ENCODE data around the gene TNFSF10. TPM values are rescaled to one million over a fixed set of nuclear protein-coding genes. Genes with fewer than 3 reads are reported as not detected.
"Not testable (repeated sequence)": the region's sequence is repeated elsewhere in the genome, so short reads cannot be mapped to it uniquely, and the experiment has no call there.

Gene TNFSF10
- total RNA-seq, 8 experiments from 2014 or later, result 0.25 to 11.0 (median 0.99) TPM; not detected in 2

- in situ Hi-C loops (cut with MboI; ENCODE audit: low pct_unique_long_range_greater_than_20kb in 2 of 9, low sequenced_read_pairs in 9 of 9, unreplicated experiment in 9 of 9), result loop anchor here in 2 of 9 experiments (25.0 kb wide), 2 partner anchors 97 to 172 kb away; no protein-coding TSS in a partner anchor
Observed at GRCh38 chr3:172490198-172490669, 33.0 kb downstream of the TNFSF10 start.

DNA sequence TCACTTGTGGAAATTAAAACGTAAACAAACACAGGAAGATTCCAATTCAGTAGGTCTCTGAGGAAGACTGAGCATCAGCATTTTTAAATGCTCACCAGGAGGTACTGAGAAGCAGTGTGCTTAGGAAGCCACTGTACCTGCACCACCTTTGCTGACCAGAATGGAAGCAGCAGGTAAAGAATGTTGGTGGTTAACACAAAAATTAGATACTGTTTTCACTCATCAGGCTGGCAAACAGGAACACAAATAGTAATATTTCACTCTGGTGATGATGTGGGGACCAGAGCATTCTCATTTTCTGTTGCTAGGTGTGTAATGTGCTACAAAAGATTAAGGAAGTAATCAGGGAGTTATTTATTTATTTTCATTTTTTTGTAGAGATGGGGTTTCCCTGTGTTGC, 45.1 kb downstream of the TNFSF10 start:
- ATAC-seq (replicated peaks in 6 of 8), result no peak
- H3K4me3 ChIP-seq, result no peak overlapping the region
- 14 to 67% (median 23%) methylated on average over 1 of the region's 1 CpG; no CpG with 5 or more reads in 6 of the 10 experiments for WGBS, 10 experiments
- H3K4me1 ChIP-seq (replicated peaks in 1 of 2), result no peaks in the 10 kb centered on the region
- in situ Hi-C loops (cut with MboI; ENCODE audit: low pct_unique_long_range_greater_than_20kb in 2 of 9, low sequenced_read_pairs in 9 of 9, unreplicated experiment in 9 of 9), result loop anchor here in 2 of 9 experiments (25.0 kb wide), 2 partner anchors 109 to 184 kb away; no protein-coding TSS in a partner anchor
- no peak overlapping the region for H3K27ac ChIP-seq

More at GRCh38 chr3:172490198-172490669, 33.0 kb downstream of the TNFSF10 start:
- H3K4me1 ChIP-seq (replicated peaks in 1 of 2); H3K27ac ChIP-seq; H3K4me3 ChIP-seq: not testable (repeated sequence)
- peak in 3 of 8 experiments; percentile 63 to 65 (median 64) for ATAC-seq (replicated peaks in 6 of 8)
- WGBS, 10 experiments, result 0 to 68% (median 38%) methylated on average over 1 to 4 of the region's 4 CpGs

DNA sequence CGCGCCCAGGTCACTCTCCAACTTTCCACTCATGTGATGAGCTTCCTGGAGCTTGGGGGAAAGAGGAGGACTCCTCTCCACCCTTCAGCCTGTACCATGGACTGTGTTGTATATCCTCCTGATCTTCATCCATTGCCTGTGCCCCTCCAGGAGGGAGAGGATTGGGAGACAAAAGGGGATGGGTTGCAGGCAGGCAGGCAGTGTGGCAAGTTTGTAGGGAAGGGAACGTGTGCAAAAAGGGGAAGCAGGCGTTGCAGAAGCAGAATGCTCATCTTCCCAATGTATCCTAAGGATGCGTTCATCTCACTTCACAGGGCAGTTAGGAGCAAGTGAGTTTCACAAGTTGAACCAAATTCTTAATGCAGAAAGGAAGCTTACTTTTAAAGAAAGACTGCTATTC, 46.9 kb downstream of the TNFSF10 start:
- 44 to 100% (median 93%) methylated on average over 1 to 4 of the region's 5 CpGs; no CpG with 5 or more reads in 2 of the 10 experiments for WGBS, 10 experiments
- in situ Hi-C loops (cut with MboI; ENCODE audit: low pct_unique_long_range_greater_than_20kb in 2 of 9, low sequenced_read_pairs in 9 of 9, unreplicated experiment in 9 of 9), result loop anchor here in 2 of 9 experiments (25.0 kb wide), 2 partner anchors 111 to 186 kb away; no protein-coding TSS in a partner anchor
- Histone ChIP-seq H3K27ac (no peak overlapping the region), H3K4me1 (replicated peaks in 1 of 2) (no peaks in the 10 kb centered on the region), H3K4me3 (no peak overlapping the region)
- no peak for ATAC-seq (replicated peaks in 6 of 8)

DNA sequence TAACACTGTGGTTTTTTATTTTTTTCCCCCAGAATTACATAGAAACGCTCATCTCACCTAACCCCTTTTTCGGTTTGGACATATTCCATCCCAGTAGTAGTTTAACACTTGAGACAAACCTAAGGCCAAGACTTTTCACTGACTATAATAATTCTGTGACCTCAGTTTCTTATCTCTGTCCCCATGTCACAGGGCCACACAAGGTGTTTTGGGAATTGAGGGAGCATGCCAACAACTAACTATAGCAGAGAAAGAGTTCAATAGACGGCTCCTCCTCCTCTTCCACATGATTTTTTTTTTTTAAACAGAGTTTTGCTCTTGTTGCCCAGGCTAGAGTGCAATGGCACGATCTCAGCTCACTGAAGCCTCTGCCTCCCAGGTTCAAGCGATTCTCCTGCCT, 47.5 kb downstream of the TNFSF10 start:
- 71 to 100% (median 95%) methylated on average over 1 to 5 of the region's 5 CpGs for WGBS, 10 experiments
- Histone ChIP-seq H3K27ac (no peak overlapping the region), H3K4me1 (replicated peaks in 1 of 2) (no peaks in the 10 kb centered on the region), H3K4me3 (no peak overlapping the region)
- in situ Hi-C loops (cut with MboI; ENCODE audit: low pct_unique_long_range_greater_than_20kb in 2 of 9, low sequenced_read_pairs in 9 of 9, unreplicated experiment in 9 of 9), result loop anchor here in 2 of 9 experiments (25.0 kb wide), 2 partner anchors 112 to 187 kb away; no protein-coding TSS in a partner anchor
- no peak for ATAC-seq (replicated peaks in 6 of 8)

- WGBS, 10 experiments, result 2 to 77% (median 38%) methylated on average over 1 of the region's 1 CpG
- in situ Hi-C loops (cut with MboI; ENCODE audit: low pct_unique_long_range_greater_than_20kb in 2 of 9, low sequenced_read_pairs in 9 of 9, unreplicated experiment in 9 of 9), result no loop called here
- Histone ChIP-seq H3K27ac (no peak overlapping the region), H3K4me1 (replicated peaks in 1 of 2) (no peaks in the 10 kb centered on the region), H3K4me3 (no peak overlapping the region)
- ATAC-seq (replicated peaks in 6 of 8), result no peak
Observed at GRCh38 chr3:172471903-172472302, 51.3 kb downstream of the TNFSF10 start.

- no peak for ATAC-seq (replicated peaks in 6 of 8)
- 22 to 100% (median 89%) methylated on average over 1 of the region's 1 CpG; no CpG with 5 or more reads in 1 of the 10 experiments for WGBS, 10 experiments
- in situ Hi-C loops (cut with MboI; ENCODE audit: low pct_unique_long_range_greater_than_20kb in 2 of 9, low sequenced_read_pairs in 9 of 9, unreplicated experiment in 9 of 9), result no loop called here
- Histone ChIP-seq H3K27ac (no peak overlapping the region), H3K4me1 (replicated peaks in 1 of 2) (no peaks in the 10 kb centered on the region), H3K4me3 (no peak overlapping the region)
Observed at GRCh38 chr3:172470588-172470987, 52.6 kb downstream of the TNFSF10 start.

- WGBS, 10 experiments, result 60 to 94% (median 80%) methylated on average over 1 to 2 of the region's 2 CpGs; no CpG with 5 or more reads in 3 of the 10 experiments
- ATAC-seq (replicated peaks in 6 of 8), result peak in 2 of 8 experiments; percentile 75 to 92
- H3K4me1 ChIP-seq (replicated peaks in 1 of 2), result no peaks in the 10 kb centered on the region
- in situ Hi-C loops (cut with MboI; ENCODE audit: low pct_unique_long_range_greater_than_20kb in 2 of 9, low sequenced_read_pairs in 9 of 9, unreplicated experiment in 9 of 9), result no loop called here
- H3K4me3 ChIP-seq, result no peak overlapping the region
- H3K27ac ChIP-seq, result no peak overlapping the region
Observed at GRCh38 chr3:172467170-172467824, 55.9 kb downstream of the TNFSF10 start.

GRCh38 chr3:172466553-172467130, 56.6 kb downstream of the TNFSF10 start:
- ATAC-seq (replicated peaks in 6 of 8), result no peak
- H3K27ac ChIP-seq, result no peak overlapping the region
- in situ Hi-C loops (cut with MboI; ENCODE audit: low pct_unique_long_range_greater_than_20kb in 2 of 9, low sequenced_read_pairs in 9 of 9, unreplicated experiment in 9 of 9), result no loop called here
- WGBS, 10 experiments, result 61 to 83% (median 79%) methylated on average over 1 to 4 of the region's 4 CpGs; no CpG with 5 or more reads in 4 of the 10 experiments
- no peak overlapping the region for H3K4me3 ChIP-seq
- no peaks in the 10 kb centered on the region for H3K4me1 ChIP-seq (replicated peaks in 1 of 2)

GRCh38 chr3:172465281-172465680, 57.9 kb downstream of the TNFSF10 start:
- H3K27ac ChIP-seq, result no peak overlapping the region
- no peak overlapping the region for H3K4me3 ChIP-seq
- in situ Hi-C loops (cut with MboI; ENCODE audit: low pct_unique_long_range_greater_than_20kb in 2 of 9, low sequenced_read_pairs in 9 of 9, unreplicated experiment in 9 of 9), result no loop called here
- no peak for ATAC-seq (replicated peaks in 6 of 8)
- H3K4me1 ChIP-seq (replicated peaks in 1 of 2), result no peaks in the 10 kb centered on the region

DNA sequence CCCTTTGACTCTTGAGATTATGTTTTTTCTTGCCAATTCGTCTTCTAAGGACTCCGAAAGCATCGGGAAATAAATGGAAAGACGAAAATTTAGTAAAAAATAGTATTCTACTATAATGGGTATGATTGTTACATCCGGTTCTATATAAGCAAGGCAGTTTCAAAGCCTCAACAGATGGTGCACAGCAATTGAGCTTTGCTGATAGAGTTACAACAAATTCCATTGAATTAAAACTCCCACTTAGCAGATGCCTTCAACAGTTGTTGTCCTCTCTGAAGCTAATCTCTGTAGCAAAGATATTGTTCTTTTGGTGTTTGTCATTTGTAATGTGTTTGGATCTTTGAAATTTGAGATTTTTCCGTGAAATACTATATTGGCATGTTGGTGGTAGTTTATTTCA, 58.9 kb downstream of the TNFSF10 start:
- WGBS, 10 experiments, result 27 to 96% (median 87%) methylated on average over 4 to 6 of the region's 6 CpGs; no CpG with 5 or more reads in 1 of the 10 experiments
- Histone ChIP-seq H3K4me1 (replicated peaks in 1 of 2) (no peaks in the 10 kb centered on the region), H3K4me3 (no peak overlapping the region), H3K27ac (no peak overlapping the region)
- no peak for ATAC-seq (replicated peaks in 6 of 8)
- in situ Hi-C loops (cut with MboI; ENCODE audit: low pct_unique_long_range_greater_than_20kb in 2 of 9, low sequenced_read_pairs in 9 of 9, unreplicated experiment in 9 of 9), result no loop called here

DNA sequence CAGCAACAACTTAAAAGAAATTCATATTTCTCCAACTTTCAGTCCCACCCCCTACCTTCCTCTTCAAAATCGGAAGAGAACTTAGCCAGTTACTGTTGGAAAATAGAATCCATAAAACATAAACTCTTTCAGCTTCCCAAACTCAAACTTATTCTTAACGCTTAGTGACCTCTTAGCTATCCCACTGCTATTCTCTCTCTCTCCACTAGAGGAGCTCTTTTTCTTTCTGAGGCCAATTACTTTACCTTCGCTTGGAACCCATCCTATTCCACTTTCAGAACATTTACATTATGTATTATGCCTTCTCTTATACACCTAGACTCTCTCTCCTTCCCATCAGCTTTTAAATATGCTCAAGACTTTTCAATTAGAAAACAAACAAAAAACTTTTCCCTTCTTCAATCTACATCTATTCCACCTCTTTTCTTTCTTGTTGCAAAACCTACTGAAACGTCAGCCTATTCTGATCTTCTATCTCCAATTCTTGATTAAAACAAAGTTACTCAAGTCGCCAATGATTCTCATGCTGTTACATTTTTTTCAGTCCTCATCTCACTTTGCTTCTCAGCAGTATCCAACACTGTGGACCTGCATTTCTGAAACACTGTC, 61.6 kb downstream of the TNFSF10 start:
- ATAC-seq (replicated peaks in 6 of 8), result peak in 3 of 8 experiments; percentile 26 to 51 (median 40)
- 16 to 62% (median 32%) methylated on average over 2 to 5 of the region's 5 CpGs; no CpG with 5 or more reads in 1 of the 10 experiments for WGBS, 10 experiments
- in situ Hi-C loops (cut with MboI; ENCODE audit: low pct_unique_long_range_greater_than_20kb in 2 of 9, low sequenced_read_pairs in 9 of 9, unreplicated experiment in 9 of 9), result no loop called here
- Histone ChIP-seq H3K4me1 (replicated peaks in 1 of 2) (no peaks in the 10 kb centered on the region), H3K27ac (no peak overlapping the region), H3K4me3 (no peak overlapping the region)

- Histone ChIP-seq H3K4me3 (no peak overlapping the region), H3K4me1 (replicated peaks in 1 of 2) (no peaks in the 10 kb centered on the region), H3K27ac (no peak overlapping the region)
- in situ Hi-C loops (cut with MboI; ENCODE audit: low pct_unique_long_range_greater_than_20kb in 2 of 9, low sequenced_read_pairs in 9 of 9, unreplicated experiment in 9 of 9), result no loop called here
- ATAC-seq (replicated peaks in 6 of 8), result no peak
- WGBS, 10 experiments, result 49 to 93% (median 77%) methylated on average over 1 to 3 of the region's 3 CpGs; no CpG with 5 or more reads in 1 of the 10 experiments
Observed at GRCh38 chr3:172456404-172456803, 66.8 kb downstream of the TNFSF10 start.

All from motor neuron (in vitro differentiated cells).